ENCODE data around the gene CLDN20.

GRCh38 chr6:155324172-155324571, 60.4 kb downstream of the CLDN20 start:
- TF ChIP-seq MAX (IDR thresholded peaks at IDR 0.05) = no peak
- TF ChIP-seq CTCF (IDR thresholded peaks at IDR 0.05; ENCODE audit: control extremely low read depth in 1 of 3, insufficient read depth in 1 of 3, low read depth in 1 of 3, low read length in 3 of 3) = no peak
- no peak for TF ChIP-seq POLR2A (IDR thresholded peaks at IDR 0.05; ENCODE audit: control extremely low read depth in 1 of 2, low read depth in 2 of 2, low read length in 2 of 2)
- no peak for TF ChIP-seq HDAC2 (IDR thresholded peaks at IDR 0.05; ENCODE audit: borderline replicate concordance in 1 of 2, low read depth in 2 of 2, low read length in 2 of 2)
- no peak for TF ChIP-seq CHD1 (IDR thresholded peaks at IDR 0.05; ENCODE audit: low read depth, low read length)
- no peak for TF ChIP-seq EP300 (IDR thresholded peaks at IDR 0.05; ENCODE audit: borderline replicate concordance in 1 of 2, low read depth in 2 of 2, low read length in 2 of 2)
- TF ChIP-seq ZNF274 (IDR thresholded peaks at IDR 0.05; ENCODE audit: borderline replicate concordance, extremely low read depth, low read length) = no peak

Measured in H1 (cell line).